H1 (cell line): ENCODE measurements around the gene RPS15. TPM values are rescaled to one million over a fixed set of nuclear protein-coding genes. Genes with fewer than 3 reads are reported as not detected.

ENCODE experiments used
- CTCF ChIA-PET: fragments of 300-600 bp; sonication (Branson Sonifier 250); formaldehyde crosslinking; loops from one replicate; lab custom pipeline; 2021; ENCODE audit not compliant: partially characterized antibody; lab: Charles Lee
- POLR2A ChIA-PET: fragments of 300-600 bp; sonication (Branson Sonifier 250); formaldehyde crosslinking; loops from one replicate; lab custom pipeline; 2021; ENCODE audit warnings: inconsistent platforms; ENCODE audit not compliant: partially characterized antibody; lab: Charles Lee
- DNase-seq, 2 experiments: peaks; one replicate each; pipeline versions ENCODE4 v3.0.0 to v3.0.0-alpha.2; 2010 to 2022; ENCODE audit warnings: low spot score in 2 of 2, low read depth in 1 of 2, mixed read lengths in 1 of 2
- FAIRE-seq: peaks from 2 replicates; lab custom pipeline; 2011; peaks lifted over from hg19 to GRCh38; lab: Jason Lieb, UNC
- H2AFZ ChIP-seq: 2 replicates; pipeline ENCODE4 v1.8.1; 2012; ENCODE audit warnings: low read length, inconsistent platforms
- H2AK5ac ChIP-seq: 2 replicates; pipeline ENCODE4 v1.6.1; 2013; ENCODE audit warnings: low read depth, low read length
- H2BK120ac ChIP-seq: replicated peaks from 2 replicates; pipeline ENCODE3; 2013; ENCODE audit warnings: low read depth, low read length, inconsistent platforms
- H2BK12ac ChIP-seq: 2 replicates; pipeline ENCODE4 v1.6.1; 2013; ENCODE audit warnings: low read depth, low read length
- H2BK15ac ChIP-seq: 2 replicates; pipeline ENCODE4 v1.6.1; 2013; ENCODE audit warnings: low read length
- H2BK20ac ChIP-seq: 2 replicates; pipeline ENCODE4 v1.6.1; 2013; ENCODE audit warnings: low read length
- H2BK5ac ChIP-seq: 2 replicates; pipeline ENCODE4 v1.6.1; 2013; ENCODE audit warnings: low read depth, low read length
- H3K14ac ChIP-seq: 2 replicates; pipeline ENCODE4 v1.6.1; 2013; ENCODE audit warnings: inconsistent platforms; ENCODE audit not compliant: insufficient read length
- H3K18ac ChIP-seq: 2 replicates; pipeline ENCODE4 v1.6.1; 2013; ENCODE audit warnings: low read length; ENCODE audit errors: extremely low read depth
- H3K23ac ChIP-seq: 2 replicates; pipeline ENCODE4 v1.6.1; 2013; ENCODE audit warnings: inconsistent platforms; ENCODE audit not compliant: insufficient read length
- H3K23me2 ChIP-seq: 2 replicates; pipeline ENCODE4 v1.6.1; 2013; ENCODE audit warnings: low read depth, low read length
- H3K27ac ChIP-seq: 2 replicates; pipeline ENCODE4 v1.6.1; 2011; ENCODE audit warnings: low read depth, low read length, inconsistent platforms
- H3K27me3 ChIP-seq, 4 experiments: replicated peaks in 1 of 4; 1 replicate in 1 of 4; 2 replicates in 3 of 4; pipeline versions ENCODE4 v1.6.1 to v1.8.1; 2011 to 2013; ENCODE audit warnings: low read length in 3 of 4, mild to moderate bottlenecking in 3 of 4, inconsistent platforms in 2 of 4, mixed read lengths in 2 of 4, moderate library complexity in 1 of 4; ENCODE audit not compliant: control insufficient read depth in 3 of 4, insufficient read depth in 3 of 4; ENCODE audit errors: extremely low read depth in 1 of 4
- H3K36me3 ChIP-seq, 4 experiments: 2 replicates each; pipeline versions ENCODE4 v1.6.1 to v1.8.1; 2011 to 2013; ENCODE audit warnings: mild to moderate bottlenecking in 4 of 4, low read length in 3 of 4, moderate library complexity in 2 of 4, control low read depth in 1 of 4, inconsistent platforms in 1 of 4; ENCODE audit not compliant: insufficient read depth in 4 of 4, control insufficient read depth in 2 of 4
- H3K4ac ChIP-seq: replicated peaks from 2 replicates; pipeline ENCODE3; 2013; ENCODE audit warnings: low read length, low read depth, mixed read lengths, inconsistent platforms; ENCODE audit not compliant: insufficient read length
- H3K4me1 ChIP-seq, 4 experiments: replicated peaks in 1 of 4; 1 replicate in 1 of 4; 2 replicates in 3 of 4; pipeline versions ENCODE4 v1.6.1 to v1.8.1; 2011 to 2013; ENCODE audit warnings: low read length in 3 of 4, inconsistent platforms in 2 of 4, mixed read lengths in 1 of 4; ENCODE audit not compliant: insufficient read depth in 4 of 4, control insufficient read depth in 3 of 4
- H3K4me2 ChIP-seq, 2 experiments: 2 replicates each; pipeline versions ENCODE4 v1.6.1 to v1.8.1; 2011 to 2013; ENCODE audit warnings: low read depth in 2 of 2, low read length in 2 of 2, control low read depth in 1 of 2, inconsistent platforms in 1 of 2, mild to moderate bottlenecking in 1 of 2; ENCODE audit not compliant: insufficient read depth in 1 of 2
- H3K4me3 ChIP-seq, 4 experiments: fragments of 200-600, 300-600 bp in 1 of 4; sonication (generic), shearing (Covaris generic), sonication (Bioruptor Twin) in 1 of 4; 2 replicates each; pipeline versions ENCODE4 v1.5.1 to v1.8.1; 2011 to 2016; ENCODE audit warnings: low read length in 4 of 4, low read depth in 3 of 4, control low read depth in 2 of 4, inconsistent platforms in 2 of 4, mild to moderate bottlenecking in 2 of 4, mixed read lengths in 1 of 4, moderate library complexity in 1 of 4; ENCODE audit not compliant: insufficient read depth in 2 of 4; ENCODE audit errors: extremely low read depth in 1 of 4
- H3K56ac ChIP-seq: replicated peaks from 2 replicates; pipeline ENCODE3; 2013; ENCODE audit warnings: low read depth, mild to moderate bottlenecking, mixed read lengths, low read length, inconsistent platforms; ENCODE audit not compliant: insufficient read length
- H3K79me1 ChIP-seq: 2 replicates; pipeline ENCODE4 v1.6.1; 2013; ENCODE audit warnings: low read depth, low read length, control low read depth
- H3K79me2 ChIP-seq, 2 experiments: 2 replicates each; pipeline versions ENCODE4 v1.6.1 to v1.8.1; 2012 to 2013; ENCODE audit warnings: low read length in 2 of 2, mild to moderate bottlenecking in 2 of 2, inconsistent platforms in 1 of 2; ENCODE audit not compliant: insufficient read depth in 2 of 2, control insufficient read depth in 1 of 2
- H3K9ac ChIP-seq, 4 experiments: replicated peaks in 1 of 4; 1 replicate in 1 of 4; 2 replicates in 3 of 4; pipeline versions ENCODE4 v1.6.1 to v1.8.1; 2011 to 2013; ENCODE audit warnings: low read depth in 3 of 4, low read length in 3 of 4, control low read depth in 2 of 4, mild to moderate bottlenecking in 2 of 4, moderate library complexity in 2 of 4, inconsistent platforms in 1 of 4; ENCODE audit errors: extremely low read depth in 1 of 4
- H3K9me3 ChIP-seq, 2 experiments: 2 replicates each; pipeline versions ENCODE4 v1.6.1 to v1.8.1; 2012 to 2013; ENCODE audit warnings: mild to moderate bottlenecking in 2 of 2, moderate library complexity in 2 of 2, control low read depth in 1 of 2, inconsistent platforms in 1 of 2, low read depth in 1 of 2, low read length in 1 of 2, mixed read lengths in 1 of 2; ENCODE audit not compliant: insufficient read depth in 2 of 2
- H4K20me1 ChIP-seq, 2 experiments: replicated peaks in 1 of 2; 2 replicates each; pipeline versions ENCODE3 to v1.8.1; 2011 to 2013; ENCODE audit warnings: inconsistent platforms in 2 of 2, low read length in 2 of 2, mild to moderate bottlenecking in 1 of 2; ENCODE audit not compliant: insufficient read depth in 2 of 2, control insufficient read depth in 1 of 2
- H4K5ac ChIP-seq: 2 replicates; pipeline ENCODE4 v1.6.1; 2013; ENCODE audit warnings: low read length, low read depth, mixed read lengths, inconsistent platforms; ENCODE audit not compliant: insufficient read length
- H4K8ac ChIP-seq: 2 replicates; pipeline ENCODE4 v1.8.0; 2013; ENCODE audit warnings: mild to moderate bottlenecking, moderate library complexity, low read length, inconsistent platforms; ENCODE audit not compliant: insufficient read depth; ENCODE audit errors: extremely low read depth
- H4K91ac ChIP-seq: replicated peaks from 2 replicates; pipeline ENCODE3; 2013; ENCODE audit warnings: low read length, mixed read lengths, inconsistent platforms; ENCODE audit not compliant: insufficient read length
- ASH2L ChIP-seq: fragments of 200-600, 300-600 bp; sonication (generic); IDR thresholded peaks from one replicate; pipeline ENCODE4 v1.7.1; 2017; ENCODE audit warnings: low read length
- CHD2 ChIP-seq: IDR thresholded peaks from 2 replicates; pipeline ENCODE4 v1.6.1; 2012; ENCODE audit warnings: low read length, improper control_type of control experiment
- FOSL1 ChIP-seq: IDR thresholded peaks from 2 replicates; pipeline ENCODE4 v1.6.1; 2011; ENCODE audit warnings: mild to moderate bottlenecking, low read depth, low read length, moderate library complexity; ENCODE audit not compliant: insufficient read depth
- JUN ChIP-seq: IDR thresholded peaks from 2 replicates; pipeline ENCODE4 v1.6.1; 2011; ENCODE audit warnings: low read depth, mild to moderate bottlenecking, improper control_type of control experiment, low read length
- MAFK ChIP-seq: IDR thresholded peaks from 2 replicates; pipeline ENCODE4 v1.6.1; 2012; ENCODE audit warnings: low read depth, mild to moderate bottlenecking, improper control_type of control experiment, low read length
- POLR2A ChIP-seq, 2 experiments: IDR thresholded peaks; 1 replicate in 1 of 2; 2 replicates in 1 of 2; pipeline ENCODE4 v1.6.1; 2011; ENCODE audit warnings: low read depth in 2 of 2, low read length in 2 of 2, mild to moderate bottlenecking in 2 of 2; ENCODE audit errors: control extremely low read depth in 1 of 2
- RFX5 ChIP-seq: IDR thresholded peaks from 2 replicates; pipeline ENCODE4 v1.6.1; 2011; ENCODE audit warnings: low read depth, low read length, improper control_type of control experiment, borderline replicate concordance
- SAP30 ChIP-seq: fragments of 300-600 bp; sonication (generic); IDR thresholded peaks from 2 replicates; pipeline ENCODE4 v1.7.1; 2012; ENCODE audit warnings: low read length, moderate library complexity, mild to moderate bottlenecking, inconsistent platforms; ENCODE audit not compliant: insufficient read depth, insufficient replicate concordance
- SRF ChIP-seq: IDR thresholded peaks from 2 replicates; pipeline ENCODE4 v1.6.1; 2011; ENCODE audit warnings: mild to moderate bottlenecking, low read depth, low read length, moderate library complexity
- TAF1 ChIP-seq: IDR thresholded peaks from 2 replicates; pipeline ENCODE4 v1.6.1; 2011; ENCODE audit warnings: mild to moderate bottlenecking, low read depth, low read length
- TBP ChIP-seq: IDR thresholded peaks from 2 replicates; pipeline ENCODE4 v1.6.1; 2011; ENCODE audit warnings: low read depth, low read length, improper control_type of control experiment
- TCF12 ChIP-seq: IDR thresholded peaks from 2 replicates; pipeline ENCODE4 v1.6.1; 2011; ENCODE audit warnings: low read depth, mild to moderate bottlenecking, low read length
- WGBS, 2 experiments: shearing (Covaris generic) in 1 of 2; methylation state at CpG; one replicate each; pipeline versions ENCODE4 v1.1.6 to v1.1.7; 2013 to 2015; ENCODE audit warnings: low lambda C conversion rate in 2 of 2, mixed read lengths in 2 of 2, inconsistent platforms in 1 of 2, low coverage in 1 of 2, missing lambda C conversion rate in 1 of 2; ENCODE audit not compliant: insufficient replicate concordance in 2 of 2, insufficient coverage in 1 of 2, insufficient read length in 1 of 2; ENCODE audit errors: extremely low coverage in 1 of 2, missing lambda C conversion rate in 1 of 2; 5-methylcytosine and 5-hydroxymethylcytosine counted together
- polyA plus RNA-seq, 7 experiments: library from polyadenylated mRNA; depleted of rRNA in 3 of 7; stranded (reverse) in 5 of 7; unstranded in 2 of 7; fragments of >200 nt in 5 of 7; fragments of 200-250 nt in 2 of 7; gene quantifications; 1 replicate in 5 of 7; 2 replicates in 1 of 7; 4 replicates in 1 of 7; pipeline versions ENCODE4 v1.2.1 to v1.2.3, GENCODE V29; 2011 to 2013; ENCODE audit warnings: missing spikeins in 2 of 7, mixed read lengths in 2 of 7
- total RNA-seq: library from RNA; stranded (reverse); fragmentation: NEBNext Ultra II Directional; extraction: Animal tissue kit (Norgen Biotek cat#: 25700); gene quantifications from 2 replicates; pipeline ENCODE4 v1.2.1, GENCODE V29; 2021
- TF ChIP-seq, protein P1 (sequence below): IDR thresholded peaks from 2 replicates; pipeline ENCODE4 v1.6.1; 2012; ENCODE audit warnings: inconsistent platforms

RPS15 gene
- total and polyA plus RNA-seq, 2 of the 8 experiments (the other 6 are each of a cell fraction or from before 2014, with no cell fraction given), result 1,562 to 3,890 TPM

DNA sequence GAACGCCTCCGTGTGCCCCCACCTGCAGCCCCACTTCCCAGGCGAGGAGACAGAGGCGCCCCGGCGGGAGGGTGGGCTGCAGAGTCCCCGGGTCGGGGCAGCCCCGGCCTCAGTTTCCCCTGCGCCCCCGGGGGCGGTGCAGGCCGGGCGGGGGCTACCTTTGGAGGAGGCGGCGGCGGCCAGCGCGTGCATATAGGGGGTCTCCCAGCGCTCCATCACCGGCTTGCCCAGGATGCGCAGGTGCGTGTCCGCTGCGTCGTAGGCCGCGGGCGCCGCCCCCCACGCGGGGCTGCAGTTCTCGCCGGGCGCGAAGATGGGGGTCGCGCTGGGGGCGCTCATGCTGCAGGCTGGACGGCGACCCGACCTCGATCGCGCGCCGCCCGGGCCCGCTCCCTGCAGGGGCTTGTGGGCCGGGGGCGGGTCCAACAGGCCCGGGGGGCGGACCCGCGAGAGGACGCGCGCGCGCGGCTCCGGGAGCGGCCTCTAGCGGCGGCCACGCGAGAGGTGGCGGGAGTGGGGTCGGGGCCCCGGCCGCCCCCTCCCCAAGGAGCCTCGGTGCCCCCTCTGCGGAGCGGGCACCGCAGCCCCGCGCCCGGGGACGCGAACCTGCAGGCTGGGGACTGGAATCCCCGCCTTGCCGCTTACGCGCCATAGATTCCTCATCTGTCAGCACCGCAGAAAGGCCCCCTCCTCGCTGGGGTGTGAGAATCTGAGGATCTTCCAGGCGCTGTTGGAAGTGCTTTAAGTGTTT lies 36.9 kb upstream of the RPS15 start, which contains the start of gene GAMT:
GAMT (minus strand) TSS at position 405 of the 751 bp plus-strand sequence; CDS start at position 339, 66 bp downstream.
- no peak for DNase-seq
- TF ChIP-seq FOSL1 (no peak), MAFK (no peak), JUN (no peak), SAP30 (no peak), TCF12 (no peak), CHD2 (no peak), TBP (no peak), SRF (no peak), RFX5 (no peak), TAF1 (no peak), ASH2L (peak; percentile 22), POLR2A (IDR thresholded peaks at IDR 0.05; ENCODE audit: control extremely low read depth in 1 of 2, low read depth in 2 of 2, low read length in 2 of 2) (no peak)
- TF ChIP-seq, protein P1, sequence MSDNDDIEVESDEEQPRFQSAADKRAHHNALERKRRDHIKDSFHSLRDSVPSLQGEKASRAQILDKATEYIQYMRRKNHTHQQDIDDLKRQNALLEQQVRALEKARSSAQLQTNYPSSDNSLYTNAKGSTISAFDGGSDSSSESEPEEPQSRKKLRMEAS, result no peak; the same call in 1 of the 2 replicates

More for the DNA sequence above, 36.9 kb upstream of the RPS15 start, which contains the start of gene GAMT:
- Histone ChIP-seq H3K79me2 (no peaks in the 10 kb centered on the region), H4K91ac (no peak within 1 kb of the TSS), H3K4me3 (peak within 1 kb of the TSS; percentile 51 to 81 (median 62)), H2AFZ (no peak within 1 kb of the TSS; the same call in 1 of the 2 replicates), H3K9me3 (no peaks in the 10 kb centered on the region), H3K23me2 (peaks cover 3% of the 10 kb centered on the region; the same call in 1 of the 2 replicates), H2AK5ac (peak within 1 kb of the TSS; percentile 86; the same call in 1 of the 2 replicates), H2BK5ac (0 out of 2 replicates have a peak within 1 kb of the TSS, but pooled peaks have one; percentile 5), H3K4me1 (peaks cover 0 to 8% (median 5%) of the 10 kb centered on the region in 4 experiments; a peak in 5 of 7 replicates), H2BK20ac (no peak within 1 kb of the TSS), H4K5ac (peak within 1 kb of the TSS; percentile 19), H3K23ac (no peak within 1 kb of the TSS), H2BK120ac (no peak within 1 kb of the TSS), H3K4me2 (peak within 1 kb of the TSS; percentile 76 to 83), H3K36me3 (no peaks in the 10 kb centered on the region), H3K4ac (no peak within 1 kb of the TSS), H3K18ac (peak within 1 kb of the TSS; percentile 19; the same call in 1 of the 2 replicates), H3K27me3 (peaks cover 0 to 2% (median 0%) of the 10 kb centered on the region in 4 experiments; a peak in 2 of 7 replicates), H3K79me1 (no peaks in the 10 kb centered on the region; the same call in 1 of the 2 replicates), H4K20me1 (peaks cover 0 to 2% of the 10 kb centered on the region in 2 experiments), H4K8ac (peak within 1 kb of the TSS; percentile 51), H3K27ac (no peak within 1 kb of the TSS), H3K56ac (no peak within 1 kb of the TSS), H2BK15ac (no peak within 1 kb of the TSS), H3K9ac (peak within 1 kb of the TSS in 2 of 4 experiments; percentile 39 to 42; a peak in 3 of 7 replicates), H2BK12ac (peak within 1 kb of the TSS; percentile 17; the same call in 1 of the 2 replicates), H3K14ac (no peak within 1 kb of the TSS)
- POLR2A ChIA-PET, result interaction anchor here (1.0 kb wide), 2 partner anchors 10 to 26 kb away, joined by 3 read pairs; no protein-coding TSS in a partner anchor
- CTCF ChIA-PET, result no interaction called here
- FAIRE-seq, result no peak
- 5% methylated on average over 50 of the region's 87 CpGs; no CpG with 5 or more reads in 1 of the 2 experiments for WGBS, 2 experiments
